Erythroblast (primary cell): ENCODE measurements around the gene PCDHB16.

Experiments
- GATA1 ChIP-seq: IDR thresholded peaks from 2 replicates; pipeline ENCODE4 v1.6.1; 2011; ENCODE audit warnings: low read depth, mild to moderate bottlenecking, control low read depth, low read length, moderate library complexity
- POLR2A ChIP-seq: IDR thresholded peaks from 2 replicates; pipeline ENCODE4 v1.6.1; 2011; ENCODE audit warnings: mild to moderate bottlenecking, low read length

GRCh38 chr5:141175933-141176332, 6.3 kb upstream of the PCDHB16 start:
- no peak for TF ChIP-seq POLR2A
- TF ChIP-seq GATA1 = no peak
